GM12865 (cell line): ENCODE measurements around the gene LRIG1.
A peak's percentile ranks its signal among the peaks of the same experiment; 100 is the strongest.

Source experiments
- DNase-seq: peaks from one replicate; pipeline ENCODE4 v3.0.0; 2010; ENCODE audit warnings: low read depth
- H3K4me3 ChIP-seq: 2 replicates; pipeline ENCODE4 v1.5.1; 2011; ENCODE audit warnings: mild to moderate bottlenecking, low read depth, low read length, control low read depth
- CTCF ChIP-seq: IDR thresholded peaks from 2 replicates; pipeline ENCODE4 v1.5.1; 2011; ENCODE audit warnings: low read length, control low read depth, low read depth, inconsistent platforms; ENCODE audit not compliant: insufficient read depth; ENCODE audit errors: missing control alignments

LRIG1 gene

GRCh38 chr3:66392512-66392911, 108.3 kb downstream of the LRIG1 start:
- H3K4me3 ChIP-seq, result no peak overlapping the region
- no peak for DNase-seq
- no peak for TF ChIP-seq CTCF

GRCh38 chr3:66390013-66390412, 110.8 kb downstream of the LRIG1 start:
- peak; percentile 58 for DNase-seq
- no peak overlapping the region for H3K4me3 ChIP-seq
- TF ChIP-seq CTCF, result no peak

- TF ChIP-seq CTCF, result no peak
- H3K4me3 ChIP-seq, result 0 out of 2 replicates have a peak overlapping the region, but pooled peaks have one; percentile 2
- peak; percentile 83 for DNase-seq
Observed at GRCh38 chr3:66386925-66387650, 113.7 kb downstream of the LRIG1 start.

GRCh38 chr3:66386011-66386924, 114.6 kb downstream of the LRIG1 start:
- 0 out of 2 replicates have a peak overlapping the region, but pooled peaks have one; percentile 2 for H3K4me3 ChIP-seq
- DNase-seq, result peak; percentile 90
- TF ChIP-seq CTCF, result no peak

- H3K4me3 ChIP-seq, result no peak overlapping the region
- TF ChIP-seq CTCF, result no peak
- DNase-seq, result no peak
Observed at GRCh38 chr3:66385066-66385465, 115.8 kb downstream of the LRIG1 start.

GRCh38 chr3:66383998-66384745, 116.7 kb downstream of the LRIG1 start:
- no peak for TF ChIP-seq CTCF
- no peak for DNase-seq
- H3K4me3 ChIP-seq, result no peak overlapping the region
